Bronchial epithelial cell (primary cell): ENCODE results near the gene CCDC190. TPM values are rescaled to one million over a fixed set of nuclear protein-coding genes. Genes with fewer than 3 reads are reported as not detected.

Experiments
- DNase-seq: peaks from one replicate; pipeline ENCODE4 v3.0.0-alpha.2; 2010; ENCODE audit warnings: low read depth
- FAIRE-seq: peaks from 2 replicates; lab custom pipeline; 2011; peaks lifted over from hg19 to GRCh38; lab: Jason Lieb, UNC
- H3K27me3 ChIP-seq: 2 replicates; pipeline ENCODE4 v1.5.1; 2011; ENCODE audit warnings: low read length; ENCODE audit not compliant: control insufficient read depth, insufficient read depth
- H3K36me3 ChIP-seq: 2 replicates; pipeline ENCODE4 v1.5.1; 2011; ENCODE audit warnings: low read length; ENCODE audit not compliant: control insufficient read depth, insufficient read depth
- H3K4me3 ChIP-seq: 2 replicates; pipeline ENCODE4 v1.5.1; 2011; ENCODE audit warnings: mild to moderate bottlenecking, low read depth, low read length, control low read depth
- CTCF ChIP-seq: IDR thresholded peaks from 2 replicates; pipeline ENCODE4 v1.5.1; 2011; ENCODE audit warnings: mild to moderate bottlenecking, moderate library complexity, low read length, control low read depth, inconsistent platforms; ENCODE audit not compliant: insufficient read depth, severe bottlenecking
- total RNA-seq: library from RNA; depleted of rRNA; stranded (reverse); fragments of >200 nt; gene quantifications from 2 replicates; pipeline ENCODE4 v1.2.1, GENCODE V29; 2014

CCDC190 gene
- total RNA-seq, 1 donor from 2014 or later = not detected

DNA sequence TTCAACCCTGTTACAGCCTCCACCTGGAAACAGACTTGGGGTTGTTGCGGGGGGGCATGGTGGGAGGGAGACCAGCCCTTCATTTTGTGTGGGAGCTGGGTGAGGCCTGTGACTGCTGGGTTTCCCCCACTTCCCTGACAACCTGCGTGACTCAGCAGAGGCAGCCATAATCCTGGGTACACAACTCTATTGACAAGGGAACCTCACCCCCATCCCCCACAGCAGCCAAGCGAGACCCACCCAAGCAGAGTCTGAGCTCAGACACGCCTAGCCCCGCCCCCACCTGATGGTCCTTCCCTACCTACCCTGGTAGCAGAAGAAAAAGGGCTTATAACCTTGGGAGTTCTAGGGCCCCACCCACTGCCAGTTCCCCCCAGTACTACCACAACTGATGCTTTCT is 8.0 kb upstream of the CCDC190 start:
- Histone ChIP-seq H3K27me3 (no peaks in the 10 kb centered on the region), H3K36me3 (no peaks in the 10 kb centered on the region), H3K4me3 (no peak overlapping the region)
- FAIRE-seq (no peak), DNase-seq (peak; percentile 22)
- TF ChIP-seq CTCF = no peak

- no peak for FAIRE-seq
- TF ChIP-seq CTCF = no peak
Observed at GRCh38 chr1:162861625-162862024, 650 bp upstream of the CCDC190 start.

GRCh38 chr1:162859191-162859590 is 1.8 kb downstream of the CCDC190 start:
- no peak for TF ChIP-seq CTCF
- H3K36me3 ChIP-seq = no peaks in the 10 kb centered on the region
- no peaks in the 10 kb centered on the region for H3K27me3 ChIP-seq
- DNase-seq (no peak), FAIRE-seq (no peak)
- H3K4me3 ChIP-seq = no peak overlapping the region

More at GRCh38 chr1:162861625-162862024, 650 bp upstream of the CCDC190 start:
- Histone ChIP-seq H3K27me3 (no peaks in the 10 kb centered on the region), H3K36me3 (no peaks in the 10 kb centered on the region), H3K4me3 (no peak overlapping the region)
- no peak for DNase-seq

DNA sequence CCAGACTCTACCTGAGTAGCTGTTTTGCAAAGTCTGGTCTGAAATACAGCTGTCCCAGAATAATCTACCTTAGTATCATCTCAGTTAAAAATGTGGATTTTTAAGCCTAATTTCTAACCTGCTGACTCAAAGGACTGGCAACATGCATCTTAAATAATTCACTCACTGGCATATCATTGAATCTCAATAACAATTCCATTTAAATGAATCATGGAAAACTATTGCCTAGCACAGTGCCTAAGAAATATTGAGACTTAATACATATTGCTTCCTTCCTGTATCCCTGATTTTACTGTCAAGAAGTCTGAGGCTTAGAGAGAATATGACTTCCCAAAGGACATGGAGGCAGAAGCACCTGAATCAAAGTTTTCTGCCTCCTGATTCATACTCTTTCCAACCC is 3.1 kb downstream of the CCDC190 start:
- Histone ChIP-seq H3K27me3 (no peaks in the 10 kb centered on the region), H3K36me3 (no peaks in the 10 kb centered on the region), H3K4me3 (no peak overlapping the region)
- DNase-seq (peak; percentile 63), FAIRE-seq (no peak)
- no peak for TF ChIP-seq CTCF

DNA sequence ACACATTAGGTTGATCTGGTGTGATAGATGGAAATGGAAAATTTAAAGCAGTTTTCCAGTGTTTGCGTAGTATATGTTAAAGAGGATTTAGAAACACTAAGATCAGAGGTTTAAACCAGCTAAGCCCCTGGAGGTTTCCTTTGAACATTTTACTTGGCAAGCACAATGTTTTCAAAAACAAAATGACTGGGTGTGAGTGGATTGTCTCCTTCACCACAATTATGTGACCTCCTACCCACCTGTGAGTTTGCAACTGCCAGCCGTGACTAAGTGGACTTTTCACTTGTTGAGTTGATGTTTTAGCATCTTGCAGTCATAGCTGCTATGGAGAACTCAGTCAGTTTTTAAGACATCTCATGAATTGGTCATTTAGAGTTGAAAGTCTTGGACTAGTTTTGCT is 4.7 kb downstream of the CCDC190 start:
- TF ChIP-seq CTCF = no peak
- Histone ChIP-seq H3K36me3 (no peaks in the 10 kb centered on the region), H3K27me3 (no peaks in the 10 kb centered on the region), H3K4me3 (no peak overlapping the region)
- no peak for FAIRE-seq
- peak; percentile 92 for DNase-seq

GRCh38 chr1:162855461-162856150 is 5.4 kb downstream of the CCDC190 start:
- FAIRE-seq (no peak), DNase-seq (peak; percentile 30)
- no peak for TF ChIP-seq CTCF
- no peak overlapping the region for H3K4me3 ChIP-seq
- no peaks in the 10 kb centered on the region for H3K27me3 ChIP-seq
- no peaks in the 10 kb centered on the region for H3K36me3 ChIP-seq
